Epidermal melanocyte (primary cell): Measurements from ENCODE around the gene PPP4R3B.
"Not testable (repeated sequence)": the region's sequence is repeated elsewhere in the genome, so short reads cannot be mapped to it uniquely, and the experiment has no call there.

Source experiments
- DNase-seq: peaks from one replicate; pipeline ENCODE4 v3.0.0; 2011; ENCODE audit warnings: low spot score; ENCODE audit not compliant: insufficient read length

The PPP4R3B gene

DNA sequence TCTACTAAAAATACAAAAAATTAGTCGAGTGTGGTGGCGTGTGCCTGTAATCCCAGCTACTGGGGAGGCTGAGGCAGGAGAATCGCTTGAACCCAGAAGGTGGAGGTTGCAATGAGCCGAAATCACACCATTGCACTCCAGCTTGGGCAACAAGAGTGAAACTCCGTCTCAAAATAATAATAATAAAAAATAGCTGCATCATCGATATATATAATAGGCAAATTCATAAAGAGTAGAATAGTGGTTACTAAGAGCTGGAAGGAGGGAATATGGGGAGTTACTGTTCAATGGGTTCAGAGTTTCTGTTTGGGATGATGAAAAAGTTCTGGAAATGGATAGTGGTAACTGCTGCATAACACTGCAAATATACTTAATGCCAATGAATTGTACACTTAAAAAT lies 20.6 kb downstream of the PPP4R3B start:
- DNase-seq, result not testable (repeated sequence)

DNA sequence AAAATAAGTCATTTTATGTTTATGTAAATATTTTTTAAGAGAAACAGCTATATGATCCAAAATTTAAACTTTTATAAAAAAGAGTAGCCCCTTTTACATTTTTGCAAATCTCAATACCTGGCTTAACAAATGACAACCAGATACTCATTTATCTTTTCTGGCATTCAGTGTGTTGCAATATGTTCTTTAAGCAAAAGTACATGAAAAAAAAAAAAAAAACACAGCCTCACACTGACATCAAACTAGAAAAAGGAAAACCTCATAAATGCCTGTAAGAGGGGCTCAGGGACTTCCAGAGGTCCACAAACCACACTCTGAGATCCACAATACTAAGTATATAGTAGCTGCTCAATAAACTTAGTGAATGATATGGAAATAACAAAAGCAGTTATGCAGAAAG lies 21.9 kb downstream of the PPP4R3B start:
- DNase-seq, result no peak

- no peak for DNase-seq
Observed at GRCh38 chr2:55592130-55592529, 25.3 kb downstream of the PPP4R3B start.

DNA sequence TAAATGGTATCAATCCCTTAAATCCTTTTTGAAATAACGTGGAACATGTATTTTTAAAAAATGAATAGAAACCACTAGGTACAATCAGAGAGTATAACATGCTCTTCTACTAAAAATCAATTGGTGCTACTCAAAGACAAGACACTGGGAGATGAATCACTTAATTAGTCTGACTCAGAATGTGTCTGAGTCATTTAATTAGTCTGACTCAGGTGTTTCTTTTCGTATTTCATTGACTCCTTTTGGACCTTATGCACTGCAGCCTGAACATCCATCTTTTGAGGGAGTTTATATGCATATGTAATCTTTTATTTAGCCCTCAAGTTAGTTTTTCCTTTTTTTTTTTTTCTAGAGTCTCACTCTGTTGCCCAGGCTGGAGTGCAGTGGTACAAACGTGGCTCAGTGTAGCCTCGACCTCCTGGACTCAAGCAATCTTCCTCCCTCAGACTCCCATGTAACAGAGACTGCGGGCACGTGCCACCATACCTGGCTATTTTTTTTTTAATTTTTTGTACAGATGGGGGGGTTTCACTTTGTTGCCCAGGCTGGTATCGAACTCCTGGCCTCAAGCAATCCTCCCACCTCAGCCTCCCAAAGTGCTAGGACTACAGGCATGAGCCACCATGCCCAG lies 26.5 kb downstream of the PPP4R3B start:
- DNase-seq, result no peak

DNA sequence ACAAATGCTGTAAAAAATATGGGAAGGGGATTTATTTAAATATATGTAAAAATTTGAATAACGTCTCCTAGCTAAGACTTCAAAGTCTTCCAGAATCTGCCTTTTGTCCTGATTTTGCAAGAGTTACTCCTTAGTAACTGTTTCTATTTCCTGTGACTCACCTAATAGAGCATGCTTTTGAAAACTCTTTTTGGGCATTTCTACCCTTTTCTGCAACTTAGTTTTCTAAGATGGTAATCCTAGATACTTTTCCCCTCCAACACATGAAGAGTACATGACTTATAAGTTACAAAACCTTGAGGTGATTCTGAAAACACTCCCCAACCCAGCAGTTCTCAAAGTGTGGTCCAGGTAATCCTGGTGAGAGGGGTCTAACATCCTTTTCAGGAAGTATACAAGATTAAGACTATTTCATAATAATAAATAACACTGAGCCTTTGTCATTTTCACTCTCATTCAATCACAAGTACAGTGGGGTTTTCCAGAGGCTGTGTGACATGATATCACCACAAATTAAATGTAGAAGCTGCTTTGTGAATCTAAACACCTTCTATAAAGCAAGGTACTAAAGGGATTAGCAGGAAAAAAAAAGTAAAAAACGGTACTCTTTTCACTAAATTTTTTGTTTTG lies 31.9 kb downstream of the PPP4R3B start:
- no peak for DNase-seq

DNA sequence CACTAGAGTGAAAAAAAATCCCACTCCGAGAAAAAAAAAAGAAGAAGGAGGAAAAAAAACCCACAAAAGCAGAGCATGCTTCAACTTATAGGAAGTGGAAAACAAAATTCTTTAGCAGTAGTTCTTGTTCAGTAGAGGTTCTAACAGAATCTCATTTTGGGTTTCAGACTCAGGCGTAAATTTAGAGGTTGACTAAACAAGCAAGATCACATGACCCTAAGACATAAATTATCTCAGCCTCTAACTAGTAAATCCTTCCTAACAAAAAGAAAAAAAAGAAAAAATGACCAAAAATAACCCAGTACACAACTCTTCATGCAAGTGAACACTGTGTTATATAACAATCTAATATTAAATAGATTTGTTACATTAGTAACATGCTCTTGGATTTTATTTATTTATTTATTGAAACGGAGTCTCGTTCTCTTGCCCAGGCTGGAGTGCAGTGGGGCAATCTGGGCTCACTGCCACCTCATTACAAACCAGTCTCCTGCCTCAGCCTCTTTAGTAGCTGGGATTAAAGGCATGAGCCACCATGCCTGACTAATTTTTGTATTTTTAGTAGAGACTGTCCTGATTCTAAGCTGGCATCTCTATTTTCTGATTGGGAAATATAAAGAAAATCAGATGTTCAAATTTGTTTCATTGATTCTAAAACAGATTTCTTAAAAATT lies 35.4 kb downstream of the PPP4R3B start:
- DNase-seq, result no peak

DNA sequence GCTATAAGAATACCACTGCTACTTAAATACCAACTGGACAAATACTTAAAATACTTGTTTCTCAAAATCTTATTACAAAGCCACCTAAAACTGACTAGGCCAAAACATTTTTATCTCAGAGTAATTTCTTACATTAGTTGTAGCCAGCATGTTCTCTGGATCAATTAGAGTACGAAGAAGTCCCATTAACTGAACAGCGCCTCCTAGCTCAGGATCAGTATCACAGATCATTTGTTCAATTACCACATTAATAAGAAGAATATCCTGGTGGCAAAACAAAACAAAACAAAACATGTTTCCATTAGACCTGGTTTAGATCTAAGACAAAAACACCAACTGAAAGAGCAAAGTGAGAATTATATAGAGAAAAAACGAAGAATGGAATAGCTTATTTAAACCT lies 36.0 kb downstream of the PPP4R3B start:
- no peak for DNase-seq

GRCh38 chr2:55569002-55569401 lies 48.4 kb downstream of the PPP4R3B start:
- not testable (repeated sequence) for DNase-seq

GRCh38 chr2:55567298-55567697 lies 50.1 kb downstream of the PPP4R3B start:
- DNase-seq, result no peak

- DNase-seq, result no peak
Observed at GRCh38 chr2:55565613-55566012, 51.8 kb downstream of the PPP4R3B start.

- DNase-seq, result no peak
Observed at GRCh38 chr2:55560855-55561254, 56.6 kb downstream of the PPP4R3B start.

DNA sequence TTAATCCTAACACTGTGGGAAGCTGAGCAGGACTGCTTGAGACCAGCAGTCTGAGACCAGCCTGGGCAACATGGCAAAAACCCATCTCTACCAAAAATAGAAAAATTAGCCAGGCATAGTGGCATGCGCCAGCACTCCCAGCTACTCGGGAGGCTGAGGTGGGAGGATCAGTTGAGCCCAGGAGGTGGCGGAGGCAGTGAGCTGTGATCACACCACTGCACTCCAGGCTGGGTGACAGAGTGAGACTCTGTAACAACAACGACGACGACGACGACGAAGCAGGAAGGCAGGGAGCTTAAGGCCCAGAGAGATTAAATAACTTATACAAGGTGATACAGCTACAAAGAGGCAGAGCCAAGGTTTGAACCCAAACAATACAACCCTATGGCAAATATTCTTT lies 60.6 kb downstream of the PPP4R3B start:
- DNase-seq, result no peak

GRCh38 chr2:55555977-55556376 lies 61.4 kb downstream of the PPP4R3B start:
- DNase-seq, result no peak

GRCh38 chr2:55553321-55553720 lies 64.1 kb downstream of the PPP4R3B start:
- no peak for DNase-seq

GRCh38 chr2:55550368-55551102 lies 66.9 kb downstream of the PPP4R3B start:
- no peak for DNase-seq

- DNase-seq, result not testable (repeated sequence)
Observed at GRCh38 chr2:55547679-55548078, 69.7 kb downstream of the PPP4R3B start.

DNA sequence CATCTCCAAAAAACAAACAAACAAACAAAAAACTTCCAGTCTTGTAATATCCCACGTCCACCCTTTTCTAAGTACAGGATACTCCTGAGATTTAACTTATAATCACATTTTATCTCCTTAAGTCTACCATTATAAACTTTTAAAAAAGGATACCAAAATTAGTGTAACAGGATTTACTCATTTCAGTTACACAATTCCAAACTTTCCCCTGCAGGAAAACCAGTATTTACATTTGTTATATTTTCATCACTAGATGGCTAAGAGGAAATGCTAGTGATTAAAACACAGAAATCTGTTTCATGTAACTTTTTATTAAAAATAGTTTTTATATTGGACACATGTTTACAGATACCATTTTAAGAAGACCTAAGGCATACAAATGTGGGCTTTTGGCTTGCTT lies 70.4 kb downstream of the PPP4R3B start:
- no peak for DNase-seq

DNA sequence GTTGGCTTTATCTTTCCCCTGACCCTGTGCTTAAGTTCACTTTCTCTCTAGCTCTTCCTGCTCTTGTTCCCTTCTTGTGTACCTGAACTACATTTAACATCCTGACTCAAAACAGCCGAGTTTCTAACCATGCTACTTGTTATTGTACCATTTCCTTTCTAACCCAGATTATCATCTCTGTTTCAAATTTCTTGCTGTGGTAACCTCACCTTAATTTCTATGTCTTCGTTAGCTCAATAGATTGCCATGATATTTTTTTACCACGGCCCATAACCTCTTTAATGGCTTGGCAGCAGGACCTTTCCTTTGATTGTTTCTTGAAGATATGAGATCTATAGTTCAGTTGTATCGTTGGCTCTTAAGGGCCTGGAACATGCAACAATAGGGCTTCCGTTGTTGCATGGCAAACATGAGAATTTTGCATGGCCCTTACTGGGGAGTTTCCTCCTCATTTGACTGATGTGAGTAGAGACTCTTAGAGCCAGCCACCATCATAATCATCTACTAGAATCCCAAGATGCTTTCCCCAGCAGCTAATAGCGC lies 86.8 kb downstream of the PPP4R3B start:
- no peak for DNase-seq

DNA sequence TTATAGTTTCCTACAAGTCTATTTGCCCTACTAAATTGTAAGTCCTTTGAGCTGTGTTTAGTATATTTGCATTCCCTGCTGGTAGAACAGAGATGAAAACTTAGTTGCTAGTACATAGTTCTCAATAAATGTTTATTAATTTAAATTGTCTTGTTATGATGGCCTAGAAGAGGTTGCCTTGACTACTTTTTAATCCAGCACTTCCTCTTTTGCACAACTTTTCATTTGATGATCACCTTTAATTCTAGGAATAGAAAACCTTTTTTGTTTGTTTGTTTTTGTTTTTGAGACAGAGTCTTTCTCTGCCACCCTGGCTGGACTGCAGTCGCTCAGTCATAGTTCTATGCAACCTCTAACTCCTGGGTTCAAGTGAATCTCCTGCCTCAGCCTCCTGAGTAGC lies 91.2 kb downstream of the PPP4R3B start:
- DNase-seq, result no peak

DNA sequence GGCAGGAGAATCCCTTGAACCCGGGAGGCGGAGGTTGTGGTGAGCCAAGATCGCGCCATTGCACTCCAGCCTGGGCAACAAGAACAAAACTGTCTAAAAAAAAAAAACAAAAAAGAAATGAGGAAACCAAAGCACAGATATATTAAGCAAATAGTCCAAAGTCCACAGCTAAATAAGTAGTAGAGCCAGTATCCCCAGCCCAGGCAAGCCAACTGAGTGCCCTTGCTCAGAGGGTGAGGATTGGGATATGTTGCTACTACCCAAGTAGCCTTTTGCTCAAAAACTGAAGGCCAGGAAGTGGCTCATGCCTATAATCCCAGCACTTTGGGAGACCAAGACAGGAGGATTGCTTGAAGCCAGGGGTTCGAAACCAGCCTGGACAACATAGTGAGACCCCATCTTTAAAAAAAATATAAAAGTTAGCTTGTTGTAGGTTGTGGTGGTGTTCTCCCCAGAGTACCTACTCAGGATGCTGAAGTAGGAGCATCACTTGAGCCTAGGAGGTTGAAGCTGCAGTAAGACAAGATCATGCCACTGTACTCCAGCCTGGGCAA lies 92.5 kb downstream of the PPP4R3B start:
- no peak for DNase-seq
